Measurements from ENCODE around the gene BMPER.

DNA sequence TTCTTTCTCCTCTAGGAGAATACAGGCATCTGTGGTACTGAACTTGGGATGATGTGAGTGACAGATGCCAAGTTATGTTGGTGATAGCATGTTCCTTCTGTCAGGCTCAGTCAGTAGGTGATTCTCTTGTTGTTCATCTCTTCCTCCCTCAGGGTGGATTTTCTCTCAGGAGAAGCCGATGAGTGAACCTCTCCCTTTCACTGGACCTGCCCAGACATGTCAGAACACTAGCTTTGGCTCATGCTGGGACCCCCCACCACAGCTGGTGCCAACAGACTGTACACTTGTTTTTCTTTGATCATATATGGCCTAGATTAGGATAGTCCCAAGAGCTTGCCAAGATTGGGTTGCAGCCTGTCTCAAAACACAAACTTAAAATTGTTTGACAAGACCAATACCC lies 129.4 kb downstream of the BMPER start:
- TF ChIP-seq, protein P1, sequence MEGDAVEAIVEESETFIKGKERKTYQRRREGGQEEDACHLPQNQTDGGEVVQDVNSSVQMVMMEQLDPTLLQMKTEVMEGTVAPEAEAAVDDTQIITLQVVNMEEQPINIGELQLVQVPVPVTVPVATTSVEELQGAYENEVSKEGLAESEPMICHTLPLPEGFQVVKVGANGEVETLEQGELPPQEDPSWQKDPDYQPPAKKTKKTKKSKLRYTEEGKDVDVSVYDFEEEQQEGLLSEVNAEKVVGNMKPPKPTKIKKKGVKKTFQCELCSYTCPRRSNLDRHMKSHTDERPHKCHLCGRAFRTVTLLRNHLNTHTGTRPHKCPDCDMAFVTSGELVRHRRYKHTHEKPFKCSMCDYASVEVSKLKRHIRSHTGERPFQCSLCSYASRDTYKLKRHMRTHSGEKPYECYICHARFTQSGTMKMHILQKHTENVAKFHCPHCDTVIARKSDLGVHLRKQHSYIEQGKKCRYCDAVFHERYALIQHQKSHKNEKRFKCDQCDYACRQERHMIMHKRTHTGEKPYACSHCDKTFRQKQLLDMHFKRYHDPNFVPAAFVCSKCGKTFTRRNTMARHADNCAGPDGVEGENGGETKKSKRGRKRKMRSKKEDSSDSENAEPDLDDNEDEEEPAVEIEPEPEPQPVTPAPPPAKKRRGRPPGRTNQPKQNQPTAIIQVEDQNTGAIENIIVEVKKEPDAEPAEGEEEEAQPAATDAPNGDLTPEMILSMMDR (IDR thresholded peaks at IDR 0.05): no peak
- TF ChIP-seq POLR2A (IDR thresholded peaks at IDR 0.05): no peak

Data from adrenal gland (tissue), 5 donors.